HepG2 (cell line): ENCODE data around the gene PROC. TPM values are rescaled to one million over a fixed set of nuclear protein-coding genes. Genes with fewer than 3 reads are reported as not detected.
A peak's percentile ranks its signal among the peaks of the same experiment; 100 is the strongest.

Experiments
- ATAC-seq: fragments of 200-7000 bp; cut with Tn5 transposase; 3 replicates; pipeline ENCODE4 v1.9.1; 2020; ENCODE audit warnings: mild to moderate bottlenecking, moderate library complexity
- BruUV-seq: library from RNA; stranded (reverse); fragments of 400-500 nt; replicated peaks from 2 replicates; lab custom pipeline; 2021; lab: Mats Ljungman, UMichigan
- CTCF ChIA-PET: fragments of 300-600 bp; formaldehyde crosslinking; extraction: SDS; loops from one replicate; lab custom pipeline; 2021; ENCODE audit warnings: low total read pairs, inconsistent platforms, low intra/inter-chr PET ratio; lab: Yijun Ruan, JAX
- POLR2A ChIA-PET: fragments of 350-600 bp; sonication (Branson Sonifier 250); formaldehyde crosslinking; loops from one replicate; lab custom pipeline; 2020; ENCODE audit warnings: antibody characterized with exemption, inconsistent platforms; lab: Yijun Ruan, JAX
- DNase-seq: peaks from one replicate; pipeline ENCODE4 v3.0.0-alpha.2; 2015; ENCODE audit warnings: low spot score
- FAIRE-seq: peaks from 3 replicates; lab custom pipeline; 2011; peaks lifted over from hg19 to GRCh38; lab: Jason Lieb, UNC
- H2AFZ ChIP-seq: one replicate; pipeline ENCODE4 v1.6.1; 2011; ENCODE audit warnings: low read length, inconsistent platforms
- H3K27ac ChIP-seq: fragments of 300-600 bp; 3 replicates; pipeline ENCODE4 v1.8.0; 2011; ENCODE audit warnings: mixed run types, mild to moderate bottlenecking, mixed read lengths, low read length, inconsistent platforms; ENCODE audit not compliant: insufficient read depth; ENCODE audit errors: extremely low read length
- H3K27me3 ChIP-seq, 2 experiments: fragments of 200-600 bp in 1 of 2; 2 replicates in 1 of 2; 3 replicates in 1 of 2; pipeline versions ENCODE4 v1.6.0 to v1.8.0; 2011; ENCODE audit warnings: low read length in 2 of 2, mild to moderate bottlenecking in 2 of 2, moderate library complexity in 2 of 2, inconsistent platforms in 1 of 2; ENCODE audit not compliant: insufficient read depth in 2 of 2, control insufficient read depth in 1 of 2
- H3K36me3 ChIP-seq, 2 experiments: fragments of 200-600 bp in 1 of 2; replicated peaks in 1 of 2; 2 replicates in 1 of 2; 3 replicates in 1 of 2; pipeline versions ENCODE4 v1.5.1 to v1.8.0; 2011; ENCODE audit warnings: low read length in 2 of 2, inconsistent platforms in 1 of 2; ENCODE audit not compliant: insufficient read depth in 2 of 2, control insufficient read depth in 1 of 2
- H3K4me1 ChIP-seq: 2 replicates; pipeline ENCODE4 v1.5.1; 2012; ENCODE audit warnings: low read length, inconsistent platforms; ENCODE audit not compliant: insufficient read depth
- H3K4me2 ChIP-seq: 2 replicates; pipeline ENCODE4 v1.6.0; 2011; ENCODE audit warnings: low read depth, low read length, inconsistent platforms
- H3K4me3 ChIP-seq, 3 experiments: fragments of 200-600 bp in 1 of 3; sonication (generic), shearing (Covaris generic) in 1 of 3; replicated peaks in 1 of 3; 2 replicates each; pipeline ENCODE4 v1.5.1; 2011 to 2016; ENCODE audit warnings: low read length in 3 of 3, inconsistent platforms in 2 of 3, low read depth in 2 of 3, mild to moderate bottlenecking in 2 of 3, control low read depth in 1 of 3, mixed read lengths in 1 of 3; ENCODE audit not compliant: insufficient read depth in 1 of 3
- H3K79me2 ChIP-seq: one replicate; pipeline ENCODE4 v1.6.1; 2011; ENCODE audit warnings: low read length, inconsistent platforms; ENCODE audit not compliant: insufficient read depth
- H3K9ac ChIP-seq: 2 replicates; pipeline ENCODE4 v1.6.0; 2011; ENCODE audit warnings: mild to moderate bottlenecking, low read depth, low read length, inconsistent platforms; ENCODE audit not compliant: insufficient read depth
- H3K9me3 ChIP-seq: 2 replicates; pipeline ENCODE4 v1.5.1; 2012; ENCODE audit warnings: mild to moderate bottlenecking, low read length
- H4K20me1 ChIP-seq: 2 replicates; pipeline ENCODE4 v1.6.0; 2011; ENCODE audit warnings: inconsistent platforms, mild to moderate bottlenecking, low read length, moderate library complexity; ENCODE audit not compliant: insufficient read depth
- FOXA3 ChIP-seq: IDR thresholded peaks from 2 replicates; pipeline ENCODE4 v1.6.1; 2016; ENCODE audit warnings: missing genetic modification reagents, missing compliant biosample characterization
- GLI4 ChIP-seq: sonication (generic); formaldehyde crosslinking; IDR thresholded peaks from 2 replicates; pipeline ENCODE4 v1.5.1; 2020; ENCODE audit warnings: missing genetic modification reagents, mild to moderate bottlenecking, moderate library complexity, borderline replicate concordance
- GTF2F1 ChIP-seq: fragments of 150-350 bp; IDR thresholded peaks from 2 replicates; pipeline ENCODE4 v1.6.1; 2014; ENCODE audit warnings: low read length
- NFE2L2 ChIP-seq: fragments of 150-350 bp; IDR thresholded peaks from 2 replicates; pipeline ENCODE4 v1.6.1; 2014; ENCODE audit warnings: low read length
- NR2C2 ChIP-seq: sonication (generic); formaldehyde crosslinking; IDR thresholded peaks from 2 replicates; pipeline ENCODE4 v1.4.0; 2020; ENCODE audit warnings: missing genetic modification reagents, mild to moderate bottlenecking, moderate library complexity, borderline replicate concordance
- RARA ChIP-seq: IDR thresholded peaks from 2 replicates; pipeline ENCODE4 v1.6.1; 2016; ENCODE audit warnings: missing genetic modification reagents, missing compliant biosample characterization
- SALL2 ChIP-seq: sonication (generic); formaldehyde crosslinking; IDR thresholded peaks from 2 replicates; pipeline ENCODE4 v1.8.1; 2023; ENCODE audit warnings: mild to moderate bottlenecking, missing genetic modification reagents, inconsistent platforms
- ZNF12 ChIP-seq: sonication (generic); formaldehyde crosslinking; IDR thresholded peaks from 2 replicates; pipeline ENCODE4 v1.5.0; 2020; ENCODE audit warnings: missing genetic modification reagents
- ZNF30 ChIP-seq: sonication (generic); formaldehyde crosslinking; IDR thresholded peaks from 2 replicates; pipeline ENCODE4 v1.5.0; 2020; ENCODE audit warnings: mild to moderate bottlenecking, missing genetic modification reagents
- ZNF580 ChIP-seq: IDR thresholded peaks from 2 replicates; pipeline ENCODE4 v1.6.1; 2016; ENCODE audit warnings: low read depth, borderline replicate concordance
- ZNF724P ChIP-seq: sonication (generic); formaldehyde crosslinking; IDR thresholded peaks from 2 replicates; pipeline ENCODE4 v1.8.0; 2022; ENCODE audit warnings: missing genetic modification reagents, borderline replicate concordance
- ZNF792 ChIP-seq: IDR thresholded peaks from 2 replicates; pipeline ENCODE4 v1.6.1; 2016
- ZNF878 ChIP-seq: sonication (generic); formaldehyde crosslinking; IDR thresholded peaks from 2 replicates; pipeline ENCODE4 v1.8.1; 2023; ENCODE audit warnings: mild to moderate bottlenecking, missing genetic modification reagents, moderate library complexity
- WGBS: methylation state at CpG from one replicate; pipeline ENCODE4 v1.1.6; 2017; ENCODE audit warnings: low lambda C conversion rate; 5-methylcytosine and 5-hydroxymethylcytosine counted together
- in situ Hi-C: cut with HindIII; loops from 2 replicates; pipeline ENCODE4 v1.10.0; 2017; ENCODE audit warnings: low pct_unique_long_range_greater_than_20kb; ENCODE audit not compliant: extremely low pct_ligation_motif_present
- intact Hi-C: fragments of 100-400 bp; cut with micrococcal nuclease; formaldehyde crosslinking; loops from one replicate; pipeline ENCODE4 v1.10.0; 2022; ENCODE audit not compliant: unreplicated experiment
- polyA plus RNA-seq, 8 experiments: library from polyadenylated mRNA; depleted of rRNA in 3 of 8; stranded (reverse) in 7 of 8; unstranded in 1 of 8; fragments of >200 nt; fragmentation: Illumina TruSeq in 4 of 8; extraction: Trizol in 4 of 8; gene quantifications; 2 replicates each; pipeline versions ENCODE4 v1.2.1 to v1.2.3, GENCODE V29; 2011 to 2016; ENCODE audit warnings: low read depth in 4 of 8, missing spikeins in 1 of 8, mixed read lengths in 1 of 8; ENCODE audit not compliant: insufficient read depth in 1 of 8
- total RNA-seq, 5 experiments: library from RNA; depleted of rRNA; stranded (reverse); fragments of >200 nt; fragmentation: Illumina TruSeq; extraction: Trizol; gene quantifications; 2 replicates each; pipeline ENCODE4 v1.2.3, GENCODE V29; 2016; ENCODE audit warnings: low read depth in 1 of 5

Gene PROC
- total and polyA plus RNA-seq, 2 of the 13 experiments (the other 11 are each of a cell fraction or from before 2014, with no cell fraction given): 134 to 185 TPM

GRCh38 chr2:127407091-127407490, 11.1 kb upstream of the PROC start:
- Histone ChIP-seq H3K4me3 (no peak overlapping the region), H3K9ac (0 out of 2 replicates have a peak overlapping the region, but pooled peaks have one; percentile 39), H3K9me3 (no peaks in the 10 kb centered on the region), H3K36me3 (no peaks in the 10 kb centered on the region), H3K27ac (peak overlapping the region; percentile 59), H2AFZ (no peak overlapping the region), H3K4me2 (peak overlapping the region; percentile 54; the same call in 1 of the 2 replicates), H3K4me1 (peaks cover 58% of the 10 kb centered on the region), H4K20me1 (no peaks in the 10 kb centered on the region), H3K79me2 (no peaks in the 10 kb centered on the region), H3K27me3 (no peaks in the 10 kb centered on the region)
- in situ Hi-C loops: no loop called here
- no TSS peak for BruUV-seq
- POLR2A ChIA-PET: interaction anchor here (1.1 to 2.3 kb wide), 8 partner anchors 8 to 48 kb away, joined by 3 to 48 read pairs (median 7); partner anchors contain the start of gene PROC
- intact Hi-C loops: no loop called here
- CTCF ChIA-PET: no interaction called here
- WGBS: 94% methylated on average over 9 of the region's 9 CpGs
- DNase-seq: no peak
- FAIRE-seq: no peak
- no peak for ATAC-seq
- TF ChIP-seq RARA (no peak), ZNF12 (CRISPR knock-in tag) (no peak), ZNF724P (no peak), ZNF792 (CRISPR knock-in tag) (no peak), ZNF30 (no peak), ZNF580 (no peak), NR2C2 (CRISPR knock-in tag) (no peak), NFE2L2 (no peak), FOXA3 (CRISPR knock-in tag) (no peak), ZNF878 (CRISPR knock-in tag) (no peak), SALL2 (CRISPR knock-in tag) (no peak), GLI4 (CRISPR knock-in tag) (no peak), GTF2F1 (no peak)
